Thoracic aorta (tissue), 2 donors: ENCODE measurements around the gene CDR2L. TPM values are rescaled to one million over a fixed set of nuclear protein-coding genes. Genes with fewer than 3 reads are reported as not detected.
A peak's percentile ranks its signal among the peaks of the same experiment; 100 is the strongest.

Experiments used
- ATAC-seq: fragments of 150-250 bp; one replicate; pipeline ENCODE4 v1.8.0; 2017; ENCODE audit warnings: low read depth; ENCODE audit not compliant: insufficient number of reproducible peaks, low FRiP score
- DNase-seq: peaks from one replicate; pipeline ENCODE4 v3.0.0-alpha.2; 2020; ENCODE audit warnings: low spot score
- H3K27ac ChIP-seq, 2 donors: fragments of 200-600 bp; sonication (generic); 1 replicate in 1 of 2; 2 replicates in 1 of 2; pipeline ENCODE4 v1.5.1; 2016; ENCODE audit warnings: mild to moderate bottlenecking in 2 of 2, moderate library complexity in 2 of 2
- H3K27me3 ChIP-seq: fragments of 200-600 bp; sonication (generic); replicated peaks from 2 replicates; pipeline ENCODE4 v1.6.0; 2016; ENCODE audit warnings: mild to moderate bottlenecking; ENCODE audit not compliant: insufficient read depth
- H3K36me3 ChIP-seq: fragments of 200-600 bp; sonication (generic); one replicate; pipeline ENCODE4 v1.5.1; 2016
- H3K4me1 ChIP-seq, 2 donors: fragments of 200-600 bp; sonication (generic); 1 replicate in 1 of 2; 2 replicates in 1 of 2; pipeline versions ENCODE4 v1.5.1 to v1.6.0; 2016; ENCODE audit warnings: low read depth in 2 of 2, mild to moderate bottlenecking in 1 of 2; ENCODE audit not compliant: control insufficient read depth in 1 of 2
- H3K4me3 ChIP-seq: fragments of 200-600 bp; sonication (generic); 2 replicates; pipeline ENCODE4 v1.5.1; 2016; ENCODE audit warnings: mild to moderate bottlenecking
- H3K9me3 ChIP-seq: fragments of 200-600 bp; sonication (generic); 2 replicates; pipeline ENCODE4 v1.5.1; 2016
- total RNA-seq, 2 donors: library from RNA; depleted of rRNA; stranded (reverse); fragments of >200 nt; gene quantifications; one replicate each; pipeline versions ENCODE4 v1.1.0 to v1.2.3, GENCODE V29; 2016
- TF ChIP-seq, protein P1 (sequence below): fragments of 200-600 bp; sonication (generic); IDR thresholded peaks from one replicate; pipeline ENCODE4 v1.5.1; 2019; ENCODE audit warnings: antibody characterized with exemption

The CDR2L gene
- total RNA-seq, 2 donors from 2014 or later = 26.4 to 29.8 TPM

DNA sequence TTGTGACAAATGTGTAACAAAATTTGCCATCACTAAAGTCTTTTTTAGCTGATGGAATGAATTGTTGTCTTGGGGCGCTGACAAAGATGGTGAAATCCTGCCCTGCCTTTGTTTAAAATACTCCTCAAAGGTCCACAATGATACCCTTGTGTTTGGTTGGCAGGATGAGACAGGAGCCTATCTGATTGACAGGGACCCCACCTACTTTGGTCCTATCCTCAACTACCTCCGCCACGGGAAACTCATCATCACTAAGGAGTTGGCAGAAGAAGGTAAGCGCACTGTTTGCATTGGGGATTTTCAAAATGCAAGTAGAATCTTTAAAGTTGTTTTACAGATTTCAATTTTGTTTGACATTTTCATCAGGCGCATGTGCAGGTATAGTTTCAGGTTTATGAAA, 61.6 kb downstream of the CDR2L start:
- peak overlapping the region in 1 of 2 donors; percentile 43 for H3K27ac ChIP-seq

DNA sequence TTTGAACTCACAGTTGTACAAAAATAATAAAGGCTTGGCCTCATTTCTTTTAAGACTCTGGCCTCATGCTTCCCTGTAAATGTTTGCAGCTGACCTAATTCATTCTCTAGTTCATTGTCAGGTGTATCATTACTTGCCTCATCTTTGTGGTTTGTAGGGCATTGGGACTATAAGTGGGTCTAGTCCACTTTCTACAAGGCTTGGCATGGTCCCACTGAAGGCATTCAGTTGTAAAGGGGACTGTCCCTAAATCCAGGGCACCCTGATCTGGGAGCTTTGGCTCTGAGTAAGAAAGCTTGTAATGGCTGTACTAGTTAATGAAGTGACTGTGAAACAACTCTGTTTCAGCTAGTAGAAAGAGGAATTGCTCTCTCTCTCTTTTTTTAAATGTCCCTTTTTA, 62.3 kb downstream of the CDR2L start:
- Histone ChIP-seq H3K36me3 (peaks cover 25% of the 10 kb centered on the region), H3K9me3 (no peaks in the 10 kb centered on the region), H3K4me1 (peaks cover 15 to 27% of the 10 kb centered on the region in 2 donors), H3K4me3 (no peak overlapping the region), H3K27me3 (no peaks in the 10 kb centered on the region), H3K27ac (no peak overlapping the region)
- TF ChIP-seq, protein P1, sequence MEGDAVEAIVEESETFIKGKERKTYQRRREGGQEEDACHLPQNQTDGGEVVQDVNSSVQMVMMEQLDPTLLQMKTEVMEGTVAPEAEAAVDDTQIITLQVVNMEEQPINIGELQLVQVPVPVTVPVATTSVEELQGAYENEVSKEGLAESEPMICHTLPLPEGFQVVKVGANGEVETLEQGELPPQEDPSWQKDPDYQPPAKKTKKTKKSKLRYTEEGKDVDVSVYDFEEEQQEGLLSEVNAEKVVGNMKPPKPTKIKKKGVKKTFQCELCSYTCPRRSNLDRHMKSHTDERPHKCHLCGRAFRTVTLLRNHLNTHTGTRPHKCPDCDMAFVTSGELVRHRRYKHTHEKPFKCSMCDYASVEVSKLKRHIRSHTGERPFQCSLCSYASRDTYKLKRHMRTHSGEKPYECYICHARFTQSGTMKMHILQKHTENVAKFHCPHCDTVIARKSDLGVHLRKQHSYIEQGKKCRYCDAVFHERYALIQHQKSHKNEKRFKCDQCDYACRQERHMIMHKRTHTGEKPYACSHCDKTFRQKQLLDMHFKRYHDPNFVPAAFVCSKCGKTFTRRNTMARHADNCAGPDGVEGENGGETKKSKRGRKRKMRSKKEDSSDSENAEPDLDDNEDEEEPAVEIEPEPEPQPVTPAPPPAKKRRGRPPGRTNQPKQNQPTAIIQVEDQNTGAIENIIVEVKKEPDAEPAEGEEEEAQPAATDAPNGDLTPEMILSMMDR = no peak
- DNase-seq = no peak
- no peak for ATAC-seq

More for the DNA sequence above, 61.6 kb downstream of the CDR2L start:
- H3K9me3 ChIP-seq = no peaks in the 10 kb centered on the region
- TF ChIP-seq, protein P1 = no peak
- H3K27me3 ChIP-seq = no peaks in the 10 kb centered on the region
- ATAC-seq (no peak), DNase-seq (no peak)
- H3K4me3 ChIP-seq = no peak overlapping the region
- H3K36me3 ChIP-seq = peaks cover 21% of the 10 kb centered on the region
- peaks cover 15 to 27% of the 10 kb centered on the region in 2 donors for H3K4me1 ChIP-seq

DNA sequence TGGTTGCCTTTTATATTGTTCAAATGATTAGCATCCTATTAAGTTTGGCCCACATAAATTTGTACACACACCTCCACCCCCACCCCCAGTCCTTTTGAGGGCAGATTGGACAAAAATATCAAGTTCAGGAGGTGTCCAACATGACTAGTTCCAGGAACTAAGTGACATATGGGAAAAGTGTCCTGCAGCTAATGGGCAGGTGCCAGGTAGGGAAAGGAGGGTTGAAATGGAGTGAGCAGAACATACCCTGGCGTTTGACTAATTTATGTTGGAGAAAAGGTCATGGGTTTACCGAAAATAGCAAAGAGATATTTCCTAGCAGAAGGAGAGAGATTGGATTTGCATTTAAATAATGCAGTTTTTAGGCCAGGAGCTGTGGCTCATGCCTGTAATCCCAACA, 64.5 kb downstream of the CDR2L start:
- Histone ChIP-seq H3K4me3 (no peak overlapping the region), H3K36me3 (peaks cover 25% of the 10 kb centered on the region)

More for the DNA sequence above, 64.5 kb downstream of the CDR2L start:
- DNase-seq = no peak
- Histone ChIP-seq H3K4me1 (peaks cover 9 to 19% of the 10 kb centered on the region in 2 donors), H3K27me3 (no peaks in the 10 kb centered on the region), H3K9me3 (no peaks in the 10 kb centered on the region), H3K27ac (no peak overlapping the region)
- no peak for ATAC-seq
- TF ChIP-seq, protein P1 = no peak

Other genes starting within 250 kb of the CDR2L start
- 10 to 100 TPM; 23.2 to 32.8 TPM for gene NHERF1, start 239.0 kb upstream of the CDR2L start, total RNA-seq
- gene NAT9, start 211.3 kb upstream of the CDR2L start, total RNA-seq = 10 to 100 TPM; 37.1 to 39.4 TPM
- 1 to 10 TPM in 1 of 2 donors, under 1 TPM in 1; 0.42 to 1.4 TPM for gene GRIN2C, start 127.7 kb upstream of the CDR2L start, total RNA-seq
- gene FDXR, start 114.6 kb upstream of the CDR2L start, total RNA-seq = 1 to 10 TPM; 4.4 to 9.7 TPM
- not detected for gene FADS6, start 94.0 kb upstream of the CDR2L start, total RNA-seq
- gene USH1G, start 64.4 kb upstream of the CDR2L start, total RNA-seq = not detected
- not detected for gene OTOP2, start 63.4 kb upstream of the CDR2L start, total RNA-seq
- not detected for gene OTOP3, start 51.7 kb upstream of the CDR2L start, total RNA-seq
- gene HID1, start 14.9 kb upstream of the CDR2L start, total RNA-seq = 10 to 100 TPM; 14.3 to 14.8 TPM
- 10 to 100 TPM; 40.3 to 82.6 TPM for gene MRPL58, start 25.0 kb downstream of the CDR2L start, total RNA-seq
- 100 to 1,000 TPM; 109 to 189 TPM for gene ATP5PD, start 59.3 kb downstream of the CDR2L start, total RNA-seq
- 10 to 100 TPM; 18.7 to 22.7 TPM for gene KCTD2, start 59.6 kb downstream of the CDR2L start, total RNA-seq
- 10 to 100 TPM in 1 of 2 donors, 1 to 10 TPM in 1; 9.2 to 10.0 TPM for gene SLC16A5, start 100.3 kb downstream of the CDR2L start, total RNA-seq
- 1 to 10 TPM; 6.1 to 7.6 TPM for gene ARMC7, start 122.3 kb downstream of the CDR2L start, total RNA-seq
- 10 to 100 TPM; 57.9 to 80.0 TPM for gene NT5C, start 144.1 kb downstream of the CDR2L start, total RNA-seq
- gene JPT1, start 166.9 kb downstream of the CDR2L start, total RNA-seq = 10 to 100 TPM; 19.6 to 45.7 TPM
- 10 to 100 TPM; 57.9 to 60.1 TPM for gene SUMO2, start 195.3 kb downstream of the CDR2L start, total RNA-seq
- 10 to 100 TPM; 30.3 to 39.3 TPM for gene NUP85, start 218.0 kb downstream of the CDR2L start, total RNA-seq